HG03520 (cell line): ENCODE data around the gene ANKRD34A.

Experiments used
- ATAC-seq: cut with Tn5 transposase; IDR thresholded peaks from one replicate; pipeline ENCODE4 v1.9.1; 2021; ENCODE audit warnings: mild to moderate bottlenecking, moderate library complexity; ENCODE audit not compliant: unreplicated experiment

Gene ANKRD34A

GRCh38 chr1:145964328-145965118 is at the start of gene ANKRD34A, which contains the start of gene POLR3GL:
Gene ANKRD34A, minus strand, starts transcription at chr1:145964575. Its CDS starts 2,816 bp downstream, at chr1:145961759.
Gene POLR3GL, plus strand, starts transcription at chr1:145964690. Its CDS starts 10,176 bp downstream, at chr1:145974866.
- peak; percentile 88 for ATAC-seq

GRCh38 chr1:146013559-146013922 is 49.2 kb upstream of the ANKRD34A start:
- ATAC-seq: no peak

- no peak for ATAC-seq
These were observed 48.6 kb upstream of the ANKRD34A start for GRCh38 chr1:146012703-146013558.

GRCh38 chr1:146010126-146010738 is 45.9 kb upstream of the ANKRD34A start:
- no peak for ATAC-seq

- ATAC-seq: no peak
These were observed 43.2 kb upstream of the ANKRD34A start for GRCh38 chr1:146007489-146008133.

GRCh38 chr1:146001709-146002108 is 37.3 kb upstream of the ANKRD34A start:
- ATAC-seq: no peak

GRCh38 chr1:145999321-146000024 is 35.1 kb upstream of the ANKRD34A start:
- ATAC-seq: no peak

- no peak for ATAC-seq
These were observed 33.3 kb upstream of the ANKRD34A start for GRCh38 chr1:145997718-145998023.

GRCh38 chr1:145997016-145997717 is 32.8 kb upstream of the ANKRD34A start:
- no peak for ATAC-seq

GRCh38 chr1:145996433-145997015 is 32.1 kb upstream of the ANKRD34A start, which contains the start of gene TXNIP:
Gene TXNIP, minus strand, starts transcription at chr1:145996579. Its CDS starts 313 bp downstream, at chr1:145996266.
- ATAC-seq: peak; percentile 91

GRCh38 chr1:145995964-145996432 is 31.6 kb upstream of the ANKRD34A start:
- ATAC-seq: no peak

GRCh38 chr1:145995148-145995881 is 30.9 kb upstream of the ANKRD34A start:
- ATAC-seq: no peak

GRCh38 chr1:145994391-145995120 is 30.2 kb upstream of the ANKRD34A start:
- ATAC-seq: no peak

- no peak for ATAC-seq
These were observed 29.4 kb upstream of the ANKRD34A start for GRCh38 chr1:145993618-145994390.

- no peak for ATAC-seq
These were observed 28.7 kb upstream of the ANKRD34A start for GRCh38 chr1:145992958-145993617.

GRCh38 chr1:145992502-145992936 is 28.1 kb upstream of the ANKRD34A start:
- no peak for ATAC-seq
